ENCODE results near the gene FEZF2.

FEZF2 gene

DNA sequence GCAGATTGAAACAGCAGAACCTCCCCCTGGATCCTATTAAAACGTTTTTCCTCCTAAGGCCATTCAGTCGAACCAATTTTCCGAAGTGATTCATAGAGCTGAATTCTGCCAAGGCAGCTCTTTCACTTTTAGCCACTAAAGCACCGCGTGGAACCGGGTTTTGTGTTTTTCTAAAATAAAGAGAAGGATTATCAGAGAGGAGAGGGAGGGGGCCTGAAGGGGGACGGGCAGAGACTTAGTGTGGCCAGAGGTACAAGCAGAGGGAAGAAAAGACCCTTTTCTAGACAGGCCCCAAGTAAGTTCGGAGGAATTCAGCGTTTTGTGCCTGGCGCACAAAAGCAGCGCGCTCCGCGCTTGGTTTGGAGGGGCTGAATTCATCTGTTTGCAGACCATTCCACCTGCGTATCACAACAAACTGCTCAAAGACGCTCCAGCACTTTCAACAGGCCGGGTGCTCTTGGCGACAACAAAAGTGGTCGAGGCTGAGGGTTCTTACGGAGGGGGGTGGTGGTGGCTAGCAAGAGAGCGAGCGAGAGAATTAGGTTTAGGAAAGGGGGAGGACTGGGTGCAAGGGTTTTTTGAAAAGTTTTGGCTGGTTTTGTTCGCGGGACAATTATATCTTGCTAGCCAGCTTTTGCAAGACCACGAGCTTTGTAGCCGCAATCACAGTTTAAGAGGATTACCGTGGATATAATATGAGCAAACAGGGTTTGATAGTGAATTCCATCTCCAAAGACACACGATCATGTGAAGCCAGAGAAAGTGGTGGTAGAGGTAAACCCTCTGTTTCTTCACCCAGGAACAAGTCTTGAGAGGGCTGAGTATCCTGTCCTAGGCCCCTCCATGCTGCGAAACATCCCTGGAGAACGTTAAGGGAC, 1.2 kb upstream of the FEZF2 start:
- TF ChIP-seq, protein P1, sequence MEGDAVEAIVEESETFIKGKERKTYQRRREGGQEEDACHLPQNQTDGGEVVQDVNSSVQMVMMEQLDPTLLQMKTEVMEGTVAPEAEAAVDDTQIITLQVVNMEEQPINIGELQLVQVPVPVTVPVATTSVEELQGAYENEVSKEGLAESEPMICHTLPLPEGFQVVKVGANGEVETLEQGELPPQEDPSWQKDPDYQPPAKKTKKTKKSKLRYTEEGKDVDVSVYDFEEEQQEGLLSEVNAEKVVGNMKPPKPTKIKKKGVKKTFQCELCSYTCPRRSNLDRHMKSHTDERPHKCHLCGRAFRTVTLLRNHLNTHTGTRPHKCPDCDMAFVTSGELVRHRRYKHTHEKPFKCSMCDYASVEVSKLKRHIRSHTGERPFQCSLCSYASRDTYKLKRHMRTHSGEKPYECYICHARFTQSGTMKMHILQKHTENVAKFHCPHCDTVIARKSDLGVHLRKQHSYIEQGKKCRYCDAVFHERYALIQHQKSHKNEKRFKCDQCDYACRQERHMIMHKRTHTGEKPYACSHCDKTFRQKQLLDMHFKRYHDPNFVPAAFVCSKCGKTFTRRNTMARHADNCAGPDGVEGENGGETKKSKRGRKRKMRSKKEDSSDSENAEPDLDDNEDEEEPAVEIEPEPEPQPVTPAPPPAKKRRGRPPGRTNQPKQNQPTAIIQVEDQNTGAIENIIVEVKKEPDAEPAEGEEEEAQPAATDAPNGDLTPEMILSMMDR (IDR thresholded peaks at IDR 0.05; ENCODE audit: low read depth, low read length, poor library complexity, severe bottlenecking): no peak
- TF ChIP-seq EZH2phosphoT487 (IDR thresholded peaks at IDR 0.05; ENCODE audit: borderline replicate concordance, low read length): no peak
- Histone ChIP-seq H4K20me1 (ENCODE audit: control insufficient read depth, insufficient read depth, low read depth, low read length) (no peaks in the 10 kb centered on the region), H3K9me2 (replicated peaks; ENCODE audit: control insufficient read depth, low read length) (no peaks in the 10 kb centered on the region), H3K4me1 (ENCODE audit: control insufficient read depth, low read length) (no peaks in the 10 kb centered on the region), H3K27ac (ENCODE audit: low read depth, low read length) (no peak overlapping the region), H3K79me2 (ENCODE audit: control insufficient read depth, low read length) (no peaks in the 10 kb centered on the region), H3K9me3 (ENCODE audit: control insufficient read depth, insufficient read depth, low read length) (no peaks in the 10 kb centered on the region; the same call in 1 of the 2 replicates), H3K27me3 (ENCODE audit: control insufficient read depth, low read length) (peaks cover 20% of the 10 kb centered on the region), H3K4me3 (ENCODE audit: low read length) (no peak overlapping the region), H3F3A (ENCODE audit: control insufficient read depth, insufficient read depth) (no peaks in the 10 kb centered on the region), H3K4me2 (ENCODE audit: low read length) (no peak overlapping the region), H3K36me3 (ENCODE audit: control insufficient read depth, low read length) (no peaks in the 10 kb centered on the region)

DNA sequence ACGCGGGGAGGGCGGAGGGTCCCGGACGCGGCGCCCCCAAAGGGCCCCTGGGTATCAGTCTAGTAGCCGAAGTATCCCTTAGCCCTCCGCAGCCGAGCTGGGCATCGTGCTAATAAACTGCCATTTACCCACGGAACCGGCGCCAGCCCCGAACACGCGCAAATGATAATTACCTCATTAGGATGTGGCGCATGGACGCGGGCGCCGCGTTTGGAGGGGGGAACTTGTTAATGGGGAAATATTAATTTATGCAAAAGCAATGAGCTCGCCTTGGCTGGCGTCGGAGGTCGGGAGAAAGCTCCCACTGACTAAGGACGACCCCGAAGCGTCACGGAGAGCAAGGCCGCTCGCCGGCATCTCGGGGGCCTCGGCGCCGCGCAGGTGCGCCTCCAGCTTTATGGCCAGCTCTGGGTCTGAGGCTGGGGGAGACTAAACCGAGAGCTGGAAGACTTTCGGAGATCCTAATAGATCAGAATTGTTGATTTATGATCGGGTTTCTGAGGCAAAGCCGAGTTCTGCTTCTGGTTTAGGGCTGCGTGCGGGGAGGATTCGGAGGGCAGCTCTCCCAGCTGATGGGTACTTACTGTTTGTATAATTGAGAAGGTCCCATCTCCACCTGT, 474 bp upstream of the FEZF2 start:
- H3K4me1 ChIP-seq (ENCODE audit: control insufficient read depth, low read length): no peaks in the 10 kb centered on the region
- H3K79me2 ChIP-seq (ENCODE audit: control insufficient read depth, low read length): no peaks in the 10 kb centered on the region
- no peaks in the 10 kb centered on the region; the same call in 1 of the 2 replicates for H3K9me3 ChIP-seq (ENCODE audit: control insufficient read depth, insufficient read depth, low read length)
- peaks cover 15% of the 10 kb centered on the region for H3K27me3 ChIP-seq (ENCODE audit: control insufficient read depth, low read length)
- no peaks in the 10 kb centered on the region for H3F3A ChIP-seq (ENCODE audit: control insufficient read depth, insufficient read depth)
- TF ChIP-seq EZH2phosphoT487 (IDR thresholded peaks at IDR 0.05; ENCODE audit: borderline replicate concordance, low read length): no peak
- TF ChIP-seq, protein P1 (IDR thresholded peaks at IDR 0.05; ENCODE audit: low read depth, low read length, poor library complexity, severe bottlenecking): no peak
- no peaks in the 10 kb centered on the region for H4K20me1 ChIP-seq (ENCODE audit: control insufficient read depth, insufficient read depth, low read depth, low read length)
- no peaks in the 10 kb centered on the region for H3K36me3 ChIP-seq (ENCODE audit: control insufficient read depth, low read length)
- H3K4me3 ChIP-seq (ENCODE audit: low read length): no peak overlapping the region
- no peaks in the 10 kb centered on the region for H3K9me2 ChIP-seq (replicated peaks; ENCODE audit: control insufficient read depth, low read length)
- no peak overlapping the region for H3K4me2 ChIP-seq (ENCODE audit: low read length)
- no peak overlapping the region for H3K27ac ChIP-seq (ENCODE audit: low read depth, low read length)

DNA sequence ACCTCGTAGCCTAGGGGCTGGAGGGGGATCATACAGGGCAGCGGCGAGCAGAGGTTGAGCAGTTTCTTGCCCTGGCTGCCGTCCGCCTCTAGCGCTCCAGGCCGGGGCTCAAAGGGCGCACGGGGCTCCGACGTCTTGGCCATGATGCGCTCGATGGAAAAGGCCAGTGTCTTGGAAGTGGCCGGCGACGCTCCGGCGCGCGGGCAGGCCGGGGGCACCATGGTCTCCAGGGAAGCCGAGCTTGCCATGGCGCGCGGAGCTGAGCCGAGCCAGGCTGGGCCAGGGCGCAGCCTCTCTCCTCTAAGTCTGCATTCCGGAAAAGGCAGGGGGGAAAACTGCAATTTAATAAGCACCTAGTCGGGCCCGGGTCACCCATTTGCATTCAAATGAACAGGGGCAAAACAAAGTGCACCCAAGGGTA, 719 bp downstream of the FEZF2 start:
- Histone ChIP-seq H4K20me1 (ENCODE audit: control insufficient read depth, insufficient read depth, low read depth, low read length) (no peaks in the 10 kb centered on the region), H3K79me2 (ENCODE audit: control insufficient read depth, low read length) (no peaks in the 10 kb centered on the region), H3F3A (ENCODE audit: control insufficient read depth, insufficient read depth) (no peaks in the 10 kb centered on the region), H3K4me3 (ENCODE audit: low read length) (no peak overlapping the region), H3K36me3 (ENCODE audit: control insufficient read depth, low read length) (no peaks in the 10 kb centered on the region), H3K9me2 (replicated peaks; ENCODE audit: control insufficient read depth, low read length) (no peaks in the 10 kb centered on the region), H3K9me3 (ENCODE audit: control insufficient read depth, insufficient read depth, low read length) (no peaks in the 10 kb centered on the region; the same call in 1 of the 2 replicates), H3K27ac (ENCODE audit: low read depth, low read length) (no peak overlapping the region), H3K27me3 (ENCODE audit: control insufficient read depth, low read length) (peaks cover 22% of the 10 kb centered on the region), H3K4me1 (ENCODE audit: control insufficient read depth, low read length) (no peaks in the 10 kb centered on the region), H3K4me2 (ENCODE audit: low read length) (no peak overlapping the region)
- TF ChIP-seq, protein P1 (IDR thresholded peaks at IDR 0.05; ENCODE audit: low read depth, low read length, poor library complexity, severe bottlenecking): no peak
- TF ChIP-seq EZH2phosphoT487 (IDR thresholded peaks at IDR 0.05; ENCODE audit: borderline replicate concordance, low read length): no peak
